Muscle layer of colon (tissue), 2 donors: Measurements from ENCODE around the gene EIF4E2.
A peak's percentile ranks its signal among the peaks of the same experiment; 100 is the strongest.

Source experiments
- H3K27ac ChIP-seq: one replicate; pipeline ENCODE4 v1.7.0; 2013; ENCODE audit warnings: low read depth, mild to moderate bottlenecking, low read length, moderate library complexity
- H3K27me3 ChIP-seq, 2 donors: one replicate each; pipeline ENCODE4 v1.7.0; 2013; ENCODE audit warnings: low read length in 2 of 2, mild to moderate bottlenecking in 2 of 2; ENCODE audit not compliant: insufficient read depth in 2 of 2, control insufficient read depth in 1 of 2
- H3K36me3 ChIP-seq: one replicate; pipeline ENCODE4 v1.7.0; 2013; ENCODE audit warnings: mild to moderate bottlenecking, low read length; ENCODE audit not compliant: insufficient read depth
- H3K4me1 ChIP-seq: one replicate; pipeline ENCODE4 v1.7.0; 2013; ENCODE audit warnings: mild to moderate bottlenecking, low read length; ENCODE audit not compliant: insufficient read depth
- H3K4me3 ChIP-seq, 2 donors: one replicate each; pipeline ENCODE4 v1.7.0; 2013; ENCODE audit warnings: low read length in 2 of 2, low read depth in 1 of 2, mild to moderate bottlenecking in 1 of 2, moderate library complexity in 1 of 2
- H3K9ac ChIP-seq: one replicate; pipeline ENCODE4 v1.7.0; 2013; ENCODE audit warnings: low read length
- H3K9me3 ChIP-seq: one replicate; pipeline ENCODE4 v1.7.0; 2013; ENCODE audit warnings: mild to moderate bottlenecking, low read length
- donor health status: abdominal sarcoma.
- donor health status: Adenocarcinoma of cecum.

The EIF4E2 gene

GRCh38 chr2:232523402-232523681 lies 27.1 kb upstream of the EIF4E2 start:
- Histone ChIP-seq H3K9me3 (no peaks in the 10 kb centered on the region), H3K9ac (no peak overlapping the region), H3K4me1 (no peaks in the 10 kb centered on the region), H3K27me3 (peaks cover 14 to 53% of the 10 kb centered on the region in 2 donors), H3K27ac (no peak overlapping the region), H3K36me3 (no peaks in the 10 kb centered on the region), H3K4me3 (no peak overlapping the region)

GRCh38 chr2:232523682-232524597 lies 26.5 kb upstream of the EIF4E2 start:
- Histone ChIP-seq H3K27ac (no peak overlapping the region), H3K36me3 (no peaks in the 10 kb centered on the region), H3K4me3 (peak overlapping the region in 1 of 2 donors; percentile 32), H3K27me3 (peaks cover 14 to 53% of the 10 kb centered on the region in 2 donors), H3K9ac (no peak overlapping the region), H3K4me1 (no peaks in the 10 kb centered on the region), H3K9me3 (no peaks in the 10 kb centered on the region)

- no peaks in the 10 kb centered on the region for H3K9me3 ChIP-seq
- no peak overlapping the region for H3K27ac ChIP-seq
- no peaks in the 10 kb centered on the region for H3K36me3 ChIP-seq
- H3K9ac ChIP-seq: no peak overlapping the region
- no peak overlapping the region for H3K4me3 ChIP-seq
- no peaks in the 10 kb centered on the region for H3K4me1 ChIP-seq
- H3K27me3 ChIP-seq: peaks cover 14 to 53% of the 10 kb centered on the region in 2 donors
Observed at GRCh38 chr2:232524771-232525170, 25.7 kb upstream of the EIF4E2 start.

- H3K9me3 ChIP-seq: no peaks in the 10 kb centered on the region
- H3K4me1 ChIP-seq: no peaks in the 10 kb centered on the region
- no peak overlapping the region for H3K4me3 ChIP-seq
- no peaks in the 10 kb centered on the region for H3K36me3 ChIP-seq
- H3K27ac ChIP-seq: no peak overlapping the region
- no peak overlapping the region for H3K9ac ChIP-seq
- H3K27me3 ChIP-seq: peaks cover 14 to 52% of the 10 kb centered on the region in 2 donors
Observed at GRCh38 chr2:232525199-232525598, 25.3 kb upstream of the EIF4E2 start.

GRCh38 chr2:232525791-232526371 lies 24.6 kb upstream of the EIF4E2 start, which contains the start of gene CHRND:
Gene CHRND, plus strand, starts transcription at chr2:232526160. Its CDS starts 56 bp downstream, at chr2:232526216.
- H3K27ac ChIP-seq: no peak within 1 kb of the TSS
- H3K9ac ChIP-seq: no peak within 1 kb of the TSS
- no peaks in the 10 kb centered on the region for H3K4me1 ChIP-seq
- H3K9me3 ChIP-seq: no peaks in the 10 kb centered on the region
- H3K36me3 ChIP-seq: no peaks in the 10 kb centered on the region
- H3K27me3 ChIP-seq: peaks cover 14 to 45% of the 10 kb centered on the region in 2 donors
- no peak within 1 kb of the TSS for H3K4me3 ChIP-seq

GRCh38 chr2:232526372-232526941 lies 24.0 kb upstream of the EIF4E2 start:
- no peak overlapping the region for H3K9ac ChIP-seq
- no peak overlapping the region for H3K27ac ChIP-seq
- no peaks in the 10 kb centered on the region for H3K9me3 ChIP-seq
- no peaks in the 10 kb centered on the region for H3K36me3 ChIP-seq
- H3K27me3 ChIP-seq: peaks cover 14 to 39% of the 10 kb centered on the region in 2 donors
- H3K4me3 ChIP-seq: no peak overlapping the region
- H3K4me1 ChIP-seq: no peaks in the 10 kb centered on the region

GRCh38 chr2:232527905-232528470 lies 22.5 kb upstream of the EIF4E2 start:
- no peaks in the 10 kb centered on the region for H3K4me1 ChIP-seq
- H3K36me3 ChIP-seq: no peaks in the 10 kb centered on the region
- peaks cover 7 to 24% of the 10 kb centered on the region in 2 donors for H3K27me3 ChIP-seq
- no peak overlapping the region for H3K27ac ChIP-seq
- H3K9me3 ChIP-seq: no peaks in the 10 kb centered on the region
- H3K9ac ChIP-seq: no peak overlapping the region
- H3K4me3 ChIP-seq: no peak overlapping the region

GRCh38 chr2:232528746-232529460 lies 21.6 kb upstream of the EIF4E2 start:
- H3K9ac ChIP-seq: no peak overlapping the region
- H3K4me1 ChIP-seq: no peaks in the 10 kb centered on the region
- H3K27ac ChIP-seq: no peak overlapping the region
- peaks cover 0 to 15% of the 10 kb centered on the region in 2 donors for H3K27me3 ChIP-seq
- H3K4me3 ChIP-seq: no peak overlapping the region
- no peaks in the 10 kb centered on the region for H3K36me3 ChIP-seq
- no peaks in the 10 kb centered on the region for H3K9me3 ChIP-seq

GRCh38 chr2:232529806-232530547 lies 20.5 kb upstream of the EIF4E2 start:
- Histone ChIP-seq H3K36me3 (no peaks in the 10 kb centered on the region), H3K27ac (no peak overlapping the region), H3K4me1 (no peaks in the 10 kb centered on the region), H3K9me3 (no peaks in the 10 kb centered on the region), H3K9ac (no peak overlapping the region), H3K27me3 (peaks cover 0 to 4% of the 10 kb centered on the region in 2 donors), H3K4me3 (no peak overlapping the region)

- H3K27ac ChIP-seq: no peak overlapping the region
- no peaks in the 10 kb centered on the region for H3K36me3 ChIP-seq
- H3K4me1 ChIP-seq: no peaks in the 10 kb centered on the region
- no peaks in the 10 kb centered on the region for H3K9me3 ChIP-seq
- H3K9ac ChIP-seq: no peak overlapping the region
- H3K4me3 ChIP-seq: no peak overlapping the region
- H3K27me3 ChIP-seq: no peaks in the 10 kb centered on the region
Observed at GRCh38 chr2:232530626-232531260, 19.7 kb upstream of the EIF4E2 start.
